Amygdala (tissue), 56 donors: ENCODE measurements around the gene MID1.
A peak's percentile ranks its signal among the peaks of the same experiment; 100 is the strongest.
"Not testable (repeated sequence)": the region's sequence is repeated elsewhere in the genome, so short reads cannot be mapped to it uniquely, and the experiment has no call there.

Experiments
- DNase-seq, 56 donors: peaks; one replicate each; lab custom pipeline; 2025; lab: John Stamatoyannopoulos, UW

Gene MID1

DNA sequence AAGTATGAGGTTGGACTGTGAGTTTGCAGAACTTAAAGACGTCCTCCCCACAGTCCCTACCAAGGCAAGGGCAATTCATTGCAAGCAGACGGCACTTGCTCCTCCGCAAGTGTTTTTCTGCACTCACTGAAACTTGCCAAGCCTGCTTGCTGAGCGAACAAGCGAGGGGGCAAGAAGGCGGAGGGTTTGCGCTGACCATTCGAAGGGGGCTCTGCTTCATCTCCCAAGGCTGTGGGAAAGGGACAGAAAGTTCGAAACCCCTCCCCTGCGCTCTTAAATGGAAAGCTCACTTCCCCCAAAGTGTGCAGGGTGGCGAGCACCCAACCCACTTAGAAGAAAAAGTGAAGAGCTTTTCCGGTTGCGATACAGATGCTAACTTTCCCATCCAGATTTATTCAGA, 1.4 kb downstream of the MID1 start:
- DNase-seq = peak in 2 of 56 donors; percentile 1

DNA sequence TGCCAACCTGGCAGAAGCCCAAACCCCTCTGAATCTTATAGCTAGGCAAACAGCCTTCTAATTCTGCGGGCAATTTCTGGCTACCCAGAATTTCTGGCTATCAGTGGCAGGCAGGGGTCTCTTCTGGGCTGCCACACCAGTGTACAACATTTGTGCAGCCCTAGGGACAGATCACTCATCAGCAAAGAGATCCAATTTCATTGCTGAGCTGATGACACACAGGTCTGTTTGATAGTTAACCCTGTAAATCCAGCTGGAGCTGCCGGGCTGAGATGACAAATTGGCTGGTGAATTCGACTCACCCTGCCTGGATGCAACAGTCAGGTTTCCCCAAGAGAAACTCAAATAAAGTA, 2.4 kb downstream of the MID1 start:
- no peak for DNase-seq

DNA sequence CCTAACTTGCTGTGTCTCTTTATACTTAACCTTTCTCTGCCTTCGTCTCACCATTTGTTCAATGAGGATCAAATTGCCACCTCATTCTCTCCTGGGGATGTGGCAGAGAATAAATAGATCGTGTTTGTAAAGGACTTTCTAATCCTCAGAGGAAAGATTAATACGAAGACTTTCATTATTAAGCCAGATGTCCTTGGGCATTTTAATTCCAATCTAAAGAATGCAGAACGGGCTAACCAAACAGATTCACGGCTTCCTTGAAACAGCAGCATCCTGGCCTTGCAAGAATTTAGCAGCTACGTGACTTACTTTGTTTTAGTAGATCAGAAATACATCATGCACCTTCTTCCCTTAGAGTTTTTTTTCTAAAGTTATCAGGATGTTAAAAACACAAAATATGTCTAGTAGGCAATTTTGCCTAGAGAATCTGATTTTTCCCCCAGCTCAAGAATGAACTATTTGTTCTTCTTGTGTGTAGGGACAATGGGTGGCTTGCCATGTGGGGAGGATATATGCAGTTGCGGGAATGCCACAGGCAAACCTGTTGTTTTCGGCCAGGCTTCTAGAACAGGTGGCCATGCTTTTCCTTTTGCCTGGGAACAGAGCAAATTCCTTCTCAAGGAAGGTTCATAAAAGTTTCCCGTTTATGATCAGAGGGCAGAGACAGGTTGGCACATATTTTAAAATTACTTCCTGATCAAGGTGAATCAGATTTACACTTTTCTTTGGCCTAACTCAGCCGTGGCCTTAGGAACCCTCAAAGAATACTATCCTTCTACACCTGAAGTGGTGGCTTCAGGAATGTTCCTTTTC, 3.0 kb downstream of the MID1 start:
- DNase-seq = no peak

DNA sequence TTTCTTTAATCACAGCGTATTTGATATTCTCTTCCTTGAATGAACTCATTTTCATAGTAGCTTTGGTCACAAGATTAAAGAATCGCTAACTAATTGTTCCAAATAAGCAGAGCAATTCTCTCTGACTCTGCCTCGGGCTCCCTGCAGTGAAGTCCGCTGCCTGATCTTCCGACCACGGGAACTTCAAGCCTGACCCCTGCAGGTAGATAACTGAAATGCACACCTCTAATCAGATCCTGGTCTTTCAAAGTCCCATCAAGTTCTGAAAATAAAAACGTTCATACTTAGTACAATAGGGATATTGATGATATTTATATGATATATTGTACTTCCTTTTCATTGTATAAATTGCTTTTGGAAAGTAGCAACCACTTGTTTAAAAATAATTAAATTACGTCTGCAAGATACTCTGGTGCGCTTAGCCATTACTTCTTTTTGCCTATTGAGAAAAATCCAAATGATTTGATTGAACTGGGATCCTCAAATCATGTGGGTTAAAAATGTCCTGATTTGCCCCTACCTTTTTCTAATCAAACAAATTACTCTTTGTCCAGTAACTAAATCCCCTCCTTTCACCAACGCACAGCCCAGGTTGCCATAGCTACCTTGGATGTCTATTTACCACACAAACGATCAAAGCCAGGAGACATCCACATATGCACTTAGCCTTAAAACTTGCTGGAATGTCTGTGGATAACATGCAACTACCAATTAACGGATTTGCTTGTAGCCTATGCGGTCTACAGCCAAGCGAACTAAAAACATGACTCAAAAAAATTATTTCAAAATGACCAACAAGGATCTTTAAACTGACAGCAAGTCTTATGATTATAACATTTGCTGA, 4.2 kb downstream of the MID1 start:
- peak in 27 of 56 donors; percentile 0 to 55 (median 8) for DNase-seq

DNA sequence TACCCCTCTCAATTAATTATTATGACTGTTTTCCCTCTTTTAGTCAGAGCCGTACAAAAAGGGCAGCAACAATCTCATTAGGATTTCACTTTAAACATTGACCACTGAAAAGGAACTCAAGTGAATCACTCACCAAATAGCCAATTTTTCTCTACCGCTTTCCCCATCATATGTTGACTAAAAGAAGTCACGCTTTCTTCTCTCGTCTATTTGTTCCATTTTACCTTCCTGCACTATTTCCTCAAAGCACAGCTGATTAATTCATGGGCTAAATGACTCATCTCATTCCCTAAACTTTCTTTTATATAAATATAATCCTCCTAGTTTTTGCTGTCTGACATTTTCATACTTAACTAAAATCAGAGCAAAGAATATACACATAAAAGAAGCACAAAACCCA, 8.2 kb downstream of the MID1 start:
- no peak for DNase-seq

DNA sequence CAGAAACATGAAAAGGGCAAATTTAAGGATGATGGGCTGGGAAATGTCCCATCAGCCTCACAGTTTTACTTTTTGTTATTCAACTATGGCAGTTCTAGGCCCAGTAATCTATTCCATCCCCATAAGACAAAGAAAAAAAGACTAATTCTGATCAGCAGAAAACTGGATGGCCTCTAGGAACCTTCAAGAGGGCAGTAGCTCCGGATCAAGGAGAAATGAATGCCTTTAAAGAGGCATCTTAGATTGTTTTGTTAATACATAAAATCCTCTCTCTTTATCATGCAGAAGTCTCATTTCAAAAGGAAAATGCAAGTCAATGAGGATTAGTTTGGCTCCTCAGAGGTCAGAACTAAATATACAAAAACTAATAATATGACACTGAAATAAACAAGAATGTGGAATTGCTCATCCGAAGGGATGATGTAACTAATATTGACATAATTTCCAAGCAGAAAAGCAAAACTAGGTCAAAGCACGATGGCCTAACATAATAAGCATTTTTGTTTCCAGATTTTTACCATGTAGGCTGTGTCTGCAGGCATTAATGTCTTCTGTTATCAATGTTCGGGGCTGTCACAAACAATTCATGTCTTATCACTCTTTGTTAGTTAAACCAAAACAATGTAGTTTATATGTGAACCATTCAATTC, 8.8 kb downstream of the MID1 start:
- no peak for DNase-seq

DNA sequence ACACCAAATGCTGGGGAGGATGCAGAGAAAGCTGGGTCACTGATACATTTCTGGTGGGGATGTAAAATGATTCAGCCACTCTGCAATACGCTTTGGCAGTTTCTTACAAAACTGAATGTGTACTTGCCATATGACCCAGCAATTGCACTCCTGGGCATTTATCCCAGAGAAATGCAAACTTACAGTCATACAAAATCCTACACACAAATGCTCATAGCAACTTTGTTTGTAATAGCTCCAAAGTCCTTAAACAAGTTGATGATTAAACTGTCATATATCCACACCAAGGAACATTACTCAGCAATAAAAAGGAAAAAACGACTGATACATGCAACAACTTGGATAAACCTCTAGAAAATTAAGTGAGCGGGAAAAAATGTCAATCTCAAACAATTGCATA, 12.3 kb downstream of the MID1 start:
- no peak for DNase-seq

DNA sequence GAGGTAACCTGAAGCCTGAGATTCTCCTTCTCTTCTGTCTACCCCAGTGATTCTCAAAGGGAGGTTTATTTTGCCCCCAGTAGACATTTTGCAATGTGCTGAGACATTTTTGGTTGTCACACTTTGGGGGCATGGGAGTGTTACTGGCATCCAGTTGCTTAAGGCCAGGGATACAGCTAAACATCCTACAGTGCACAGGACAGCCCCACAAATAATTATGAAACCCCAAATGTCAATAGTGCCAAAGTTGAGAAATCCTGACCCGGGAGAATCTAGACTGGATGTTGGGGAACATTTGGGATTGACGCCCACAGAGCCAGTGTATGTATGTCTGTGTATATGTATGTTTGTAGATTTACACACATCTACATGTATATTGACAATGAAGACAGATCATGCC, 13.2 kb downstream of the MID1 start:
- DNase-seq = no peak

DNA sequence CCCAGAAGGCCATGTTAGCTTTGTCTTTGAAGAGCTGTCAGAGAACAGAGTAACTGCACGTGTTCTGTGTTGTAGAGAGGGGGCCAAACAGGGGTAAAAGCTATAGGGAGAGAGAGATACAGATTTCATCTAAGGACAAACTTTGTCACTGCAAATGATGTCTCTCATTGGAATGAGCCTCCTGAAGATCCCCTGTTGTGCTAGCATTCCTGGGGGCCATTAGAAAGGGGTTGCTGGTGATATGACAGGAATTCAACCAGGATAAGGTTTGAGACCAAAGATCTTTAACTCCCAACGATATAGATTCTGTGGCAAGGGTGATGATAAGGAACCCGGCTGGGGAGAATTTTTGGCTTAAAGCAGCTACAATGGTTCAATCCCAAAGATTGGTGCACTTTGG, 16.8 kb downstream of the MID1 start:
- no peak for DNase-seq

DNA sequence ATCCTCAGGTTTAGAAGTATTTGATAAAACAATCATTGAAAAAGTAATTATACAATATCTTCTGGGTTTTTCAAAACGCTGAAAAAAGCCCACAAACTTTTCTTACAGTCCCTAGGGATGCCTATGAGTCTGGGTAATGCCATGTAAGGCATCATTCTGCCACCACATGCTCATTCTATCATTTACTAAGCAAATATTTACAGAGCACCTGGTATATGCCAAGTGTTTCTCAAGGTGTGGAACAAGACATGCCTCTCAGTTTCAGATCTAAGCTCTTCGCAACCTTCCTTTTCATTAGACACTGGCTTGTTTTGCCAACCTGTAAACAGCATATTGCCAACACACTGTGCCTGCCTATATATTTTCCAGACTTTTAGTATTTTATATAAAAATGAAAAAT, 17.7 kb downstream of the MID1 start:
- no peak for DNase-seq

DNA sequence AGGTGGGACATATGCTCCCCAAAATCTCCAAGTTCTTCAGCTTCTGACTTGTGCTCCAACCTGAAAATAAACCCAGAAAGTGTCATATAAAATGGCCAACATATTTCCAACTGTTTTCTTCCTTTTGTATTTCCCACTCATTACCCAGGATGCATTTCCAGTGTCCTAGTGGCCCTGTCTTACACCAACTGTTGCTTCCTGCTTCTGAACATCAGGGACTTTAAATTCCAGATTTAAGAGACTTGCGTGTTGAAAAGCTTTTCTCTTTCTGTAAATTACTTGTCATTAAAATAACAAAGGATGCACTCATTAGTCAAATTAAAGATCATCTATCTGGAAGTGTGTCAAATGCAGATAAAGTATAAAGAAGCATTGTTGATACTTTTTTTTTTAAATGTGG, 19.9 kb downstream of the MID1 start:
- DNase-seq = no peak

DNA sequence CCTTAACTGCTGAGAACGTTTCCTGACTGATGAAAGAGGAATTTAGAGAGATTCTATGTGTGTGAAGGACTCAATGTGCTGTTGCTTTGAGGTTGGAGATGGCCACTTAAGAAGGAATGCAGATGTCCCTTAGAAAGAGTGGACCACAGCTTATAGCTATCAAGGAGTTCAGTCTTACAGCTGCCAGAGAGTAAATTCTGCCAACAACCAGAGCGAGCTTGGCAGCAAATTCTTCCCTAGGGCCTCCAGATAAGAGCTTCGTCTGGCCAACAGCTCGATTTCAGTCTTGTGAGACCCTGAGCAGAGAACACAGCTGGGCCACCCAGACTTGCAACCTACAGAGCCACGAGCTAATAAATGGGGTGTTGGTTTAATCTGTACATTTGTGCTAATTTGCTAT, 21.8 kb downstream of the MID1 start:
- no peak for DNase-seq

DNA sequence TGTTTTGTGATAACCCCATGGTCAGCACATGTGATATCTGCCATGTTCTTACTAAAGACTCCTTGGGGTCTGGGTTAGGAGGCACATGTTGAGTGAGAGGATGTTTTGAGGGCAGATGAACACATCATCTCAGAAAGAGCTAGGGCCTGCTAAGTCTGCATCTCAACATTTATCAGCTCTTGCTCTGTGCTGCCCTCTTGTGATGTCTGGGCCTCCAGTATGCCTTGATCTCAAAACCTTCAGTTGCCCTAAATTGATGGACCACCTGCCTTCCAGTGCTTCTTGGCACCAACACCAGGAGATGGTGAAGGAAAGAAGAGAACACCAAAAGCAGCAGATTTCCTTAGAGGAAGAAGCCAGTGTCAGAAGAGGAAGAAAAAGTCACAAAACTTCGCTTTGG, 22.5 kb downstream of the MID1 start:
- peak in 10 of 56 donors; percentile 0 to 48 (median 2) for DNase-seq

DNA sequence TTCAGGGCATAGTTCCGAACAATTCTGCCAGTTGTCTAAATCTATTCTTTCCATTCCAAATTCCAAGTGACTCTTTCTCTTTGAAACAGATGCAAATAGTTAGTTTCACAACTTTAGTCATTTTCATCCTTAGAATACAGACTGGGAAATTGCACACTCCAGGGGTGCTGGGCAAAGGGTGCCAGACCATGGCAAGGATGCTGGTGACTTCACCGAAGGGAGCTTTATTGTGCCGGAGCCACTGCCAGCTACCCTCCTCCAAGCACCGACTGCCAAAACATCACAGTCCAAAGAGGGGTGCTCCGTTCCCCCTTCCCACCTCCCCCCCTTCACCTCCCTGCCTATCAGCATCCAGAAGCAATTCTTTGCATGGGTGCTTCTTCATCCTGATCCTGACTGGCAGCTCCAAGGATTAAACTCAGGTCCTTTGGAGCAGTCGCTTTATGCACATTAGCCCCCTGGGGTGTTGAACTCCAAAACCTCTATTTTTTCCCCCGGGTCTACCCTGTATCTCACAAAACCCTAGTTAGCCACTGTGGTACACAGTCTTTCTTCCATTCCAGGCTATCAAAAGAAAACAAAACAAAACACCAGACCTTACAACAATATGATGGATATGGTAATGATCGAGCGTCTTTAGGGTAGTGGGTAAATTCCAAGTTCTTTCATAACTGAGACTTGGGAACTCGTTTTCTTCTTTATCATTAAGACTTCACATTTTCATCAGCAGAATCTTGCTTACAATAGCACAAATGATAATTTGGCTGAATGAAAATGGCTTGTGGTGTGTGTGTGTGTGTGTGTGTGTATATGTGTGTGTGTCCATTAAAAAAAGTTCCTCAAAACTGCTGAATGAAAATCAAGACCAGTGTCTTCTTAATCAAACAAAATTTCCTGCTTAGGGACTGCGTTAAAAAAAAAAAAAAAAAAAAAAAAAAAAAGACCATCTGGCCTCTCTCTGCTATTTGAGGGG, 28.7 kb downstream of the MID1 start:
- DNase-seq = peak in 1 of 56 donors; percentile 0

DNA sequence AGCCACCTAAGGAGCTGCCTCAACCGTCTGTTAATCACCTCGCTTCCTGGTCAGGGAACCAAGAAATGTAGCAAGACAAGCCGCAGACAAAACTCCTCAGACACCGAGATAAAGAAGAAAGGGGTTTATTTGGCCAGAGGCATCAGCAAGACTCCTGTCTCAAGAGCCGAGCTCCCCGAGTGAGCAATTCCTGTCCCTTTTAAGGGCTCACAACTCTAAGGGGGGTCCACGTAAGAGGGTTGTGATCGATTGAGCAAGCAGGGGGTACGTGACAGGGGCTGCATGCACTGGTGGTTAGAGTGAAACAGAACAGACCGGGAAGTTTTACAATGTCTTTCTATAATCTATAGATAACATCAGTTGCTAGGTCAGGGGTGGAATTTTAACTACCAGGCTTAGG, 30.6 kb downstream of the MID1 start:
- DNase-seq = not testable (repeated sequence)

DNA sequence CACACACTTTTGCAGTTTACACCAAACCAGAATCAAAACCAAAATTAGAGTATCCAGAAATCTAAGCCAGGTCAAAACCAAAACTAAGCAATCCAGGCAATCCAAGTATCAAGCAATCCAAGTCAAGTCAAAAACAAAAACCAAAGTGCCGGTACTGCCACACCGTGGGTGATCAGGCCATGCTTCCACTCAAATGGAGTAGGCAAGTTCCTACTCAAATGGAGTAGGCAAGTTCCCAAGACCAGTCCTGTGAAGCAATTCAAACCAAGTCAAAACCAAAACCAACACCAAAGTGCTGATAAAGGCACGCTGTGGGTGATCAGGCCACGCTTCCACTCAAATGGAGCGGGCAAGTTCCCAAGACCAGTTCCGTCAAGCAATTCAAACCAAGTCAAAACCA, 31.3 kb downstream of the MID1 start:
- no peak for DNase-seq

DNA sequence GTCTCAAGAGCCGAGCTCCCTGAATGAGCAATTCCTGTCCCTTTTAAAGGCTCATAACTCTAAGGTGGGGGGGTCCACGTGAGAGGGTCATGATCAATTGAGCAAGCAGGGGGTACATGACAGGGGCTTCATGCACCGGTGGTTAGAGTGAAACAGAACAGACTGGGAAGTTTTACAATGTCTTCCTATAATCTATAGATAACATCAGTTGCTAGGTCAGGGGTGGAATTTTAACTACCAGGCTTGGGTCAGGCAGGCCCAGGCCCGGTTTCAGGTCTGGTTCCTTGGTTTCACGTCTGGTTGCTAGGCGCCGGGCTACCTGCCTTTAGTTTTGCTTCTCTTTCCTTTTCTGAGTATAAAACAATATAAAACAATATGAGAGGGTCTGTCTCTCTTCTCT, 35.5 kb downstream of the MID1 start:
- DNase-seq = not testable (repeated sequence)

DNA sequence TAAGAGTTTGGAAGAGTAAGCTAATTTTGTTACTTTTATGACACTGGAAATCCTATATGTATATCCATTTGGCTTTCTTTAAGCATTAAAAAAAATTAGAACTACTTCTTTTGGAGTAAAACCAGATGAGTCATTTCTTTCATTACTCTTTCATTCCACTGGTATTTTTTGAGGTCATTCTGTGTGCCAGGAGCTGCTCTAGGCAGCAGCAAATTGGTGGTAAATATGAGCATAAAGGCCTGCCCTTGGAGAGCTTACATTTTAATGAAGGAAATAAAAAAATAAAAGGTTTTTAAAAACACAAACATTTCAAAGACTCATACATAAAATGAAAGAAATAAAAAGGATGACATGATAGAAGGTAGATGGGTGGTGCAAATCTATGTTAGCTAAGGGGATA, 37.4 kb downstream of the MID1 start:
- no peak for DNase-seq

DNA sequence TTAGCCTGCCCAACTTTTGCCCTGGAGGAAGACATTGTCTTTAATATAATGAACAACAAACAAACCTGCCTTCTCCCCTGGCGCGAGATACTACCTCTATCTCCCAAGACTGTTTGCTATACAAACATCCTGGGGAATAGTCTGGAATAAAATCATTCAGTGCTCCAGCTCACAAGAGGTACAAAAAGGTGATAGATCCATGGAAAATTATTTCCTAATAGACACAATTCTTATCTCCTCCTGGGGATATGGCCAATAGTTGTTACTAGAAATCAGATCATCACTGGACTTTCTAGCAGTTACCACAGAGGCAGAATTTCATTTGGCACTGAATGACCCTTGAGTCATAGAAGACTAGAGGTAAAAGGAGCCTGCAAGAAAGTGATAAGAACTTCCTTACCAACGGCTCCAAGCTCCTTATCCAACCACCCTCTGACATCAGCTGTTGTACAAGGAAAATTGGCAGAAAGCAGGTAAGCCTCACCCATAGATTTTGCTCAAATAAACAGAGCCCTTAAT, 38.1 kb downstream of the MID1 start:
- DNase-seq = no peak
